ENCODE data around the gene BCL11A. TPM values are rescaled to one million over a fixed set of nuclear protein-coding genes. Genes with fewer than 3 reads are reported as not detected.
A peak's percentile ranks its signal among the peaks of the same experiment; 100 is the strongest.

BCL11A gene
- total RNA-seq, result under 1 TPM; 0.06 to 0.80 (median 0.37) TPM
- long read RNA-seq, result 0 reads

GRCh38 chr2:60553495-60554073 lies at the start of gene BCL11A:
BCL11A (minus strand) TSS chr2:60553654; CDS start chr2:60553270, 384 bp downstream.
- intact Hi-C loops (cut with DNase I), result loop anchor here in 1 of 2 donors (10.0 kb wide), 1 partner anchor 1259 kb away; no protein-coding TSS in a partner anchor
- peak within 1 kb of the TSS in 1 of 3 donors; percentile 4 for H3K27ac ChIP-seq
- H3K9me3 ChIP-seq, result no peaks in the 10 kb centered on the region
- no peaks in the 10 kb centered on the region for H3K36me3 ChIP-seq
- ATAC-seq (peak in 2 of 4 donors; percentile 11 to 17), DNase-seq (peak in 1 of 3 donors; percentile 39)
- H3K27me3 ChIP-seq, result peaks cover 2 to 26% of the 10 kb centered on the region in 2 donors
- under 1% methylated on average over 21 of the region's 35 CpGs for WGBS (ENCODE audit: insufficient coverage, low coverage, low lambda C conversion rate, missing lambda C conversion rate)
- H3K4me3 ChIP-seq, result peak within 1 kb of the TSS; percentile 39 to 53 (median 40)
- TF ChIP-seq CTCF (IDR thresholded peaks at IDR 0.05) (no peak), POLR2A (IDR thresholded peaks at IDR 0.05) (no peak)
- peaks cover 0 to 60% (median 9%) of the 10 kb centered on the region in 4 donors for H3K4me1 ChIP-seq

- WGBS (ENCODE audit: insufficient coverage, low coverage, low lambda C conversion rate, missing lambda C conversion rate), result 40% methylated on average over 12 of the region's 12 CpGs
- Histone ChIP-seq H3K4me1 (no peaks in the 10 kb centered on the region), H3K36me3 (no peaks in the 10 kb centered on the region), H3K4me3 (no peak overlapping the region), H3K27ac (no peak overlapping the region), H3K27me3 (no peaks in the 10 kb centered on the region), H3K9me3 (no peaks in the 10 kb centered on the region)
- ATAC-seq (no peak), DNase-seq (no peak)
- intact Hi-C loops (cut with DNase I), result no loop called here
- TF ChIP-seq POLR2A (IDR thresholded peaks at IDR 0.05), result no peak
- TF ChIP-seq CTCF (IDR thresholded peaks at IDR 0.05), result no peak
Observed at GRCh38 chr2:60602828-60603532, 49.5 kb upstream of the BCL11A start.

- Histone ChIP-seq H3K27ac (no peak overlapping the region), H3K36me3 (no peaks in the 10 kb centered on the region), H3K4me1 (no peaks in the 10 kb centered on the region), H3K27me3 (no peaks in the 10 kb centered on the region), H3K9me3 (no peaks in the 10 kb centered on the region), H3K4me3 (no peak overlapping the region)
- WGBS (ENCODE audit: insufficient coverage, low coverage, low lambda C conversion rate, missing lambda C conversion rate), result 45% methylated on average over 6 of the region's 6 CpGs
- no peak for DNase-seq
- intact Hi-C loops (cut with DNase I), result no loop called here
- TF ChIP-seq CTCF (IDR thresholded peaks at IDR 0.05) (no peak), POLR2A (IDR thresholded peaks at IDR 0.05) (no peak)
- ATAC-seq, result no peak
Observed at GRCh38 chr2:60602388-60602787, 48.9 kb upstream of the BCL11A start.

- Histone ChIP-seq H3K4me1 (no peaks in the 10 kb centered on the region), H3K36me3 (no peaks in the 10 kb centered on the region), H3K4me3 (no peak overlapping the region), H3K27ac (no peak overlapping the region), H3K27me3 (no peaks in the 10 kb centered on the region), H3K9me3 (no peaks in the 10 kb centered on the region)
- 62% methylated on average over 3 of the region's 3 CpGs for WGBS (ENCODE audit: insufficient coverage, low coverage, low lambda C conversion rate, missing lambda C conversion rate)
- no peak for DNase-seq
- intact Hi-C loops (cut with DNase I), result no loop called here
- TF ChIP-seq POLR2A (IDR thresholded peaks at IDR 0.05), result no peak
- no peak for TF ChIP-seq CTCF (IDR thresholded peaks at IDR 0.05)
- no peak for ATAC-seq
Observed at GRCh38 chr2:60598271-60598670, 44.8 kb upstream of the BCL11A start.
